Nucleus accumbens (tissue), 56 donors: ENCODE measurements around the gene LRRC71.

Experiments
- DNase-seq, 56 donors: peaks; one replicate each; lab custom pipeline; 2025; lab: John Stamatoyannopoulos, UW

Gene LRRC71

GRCh38 chr1:156889802-156890580, 30.4 kb upstream of the LRRC71 start:
- peak in 52 of 56 donors; percentile 10 to 83 (median 57) for DNase-seq

GRCh38 chr1:156892190-156893047, 28.0 kb upstream of the LRRC71 start:
- DNase-seq: peak in 51 of 56 donors; percentile 4 to 88 (median 46)

GRCh38 chr1:156893048-156893953, 27.1 kb upstream of the LRRC71 start, which contains the start of gene PEAR1:
TSS of gene PEAR1 (plus strand) at chr1:156893718. CDS start at chr1:156903927, 10,209 bp downstream.
- no peak for DNase-seq

GRCh38 chr1:156894001-156894400, 26.4 kb upstream of the LRRC71 start:
- DNase-seq: no peak

DNA sequence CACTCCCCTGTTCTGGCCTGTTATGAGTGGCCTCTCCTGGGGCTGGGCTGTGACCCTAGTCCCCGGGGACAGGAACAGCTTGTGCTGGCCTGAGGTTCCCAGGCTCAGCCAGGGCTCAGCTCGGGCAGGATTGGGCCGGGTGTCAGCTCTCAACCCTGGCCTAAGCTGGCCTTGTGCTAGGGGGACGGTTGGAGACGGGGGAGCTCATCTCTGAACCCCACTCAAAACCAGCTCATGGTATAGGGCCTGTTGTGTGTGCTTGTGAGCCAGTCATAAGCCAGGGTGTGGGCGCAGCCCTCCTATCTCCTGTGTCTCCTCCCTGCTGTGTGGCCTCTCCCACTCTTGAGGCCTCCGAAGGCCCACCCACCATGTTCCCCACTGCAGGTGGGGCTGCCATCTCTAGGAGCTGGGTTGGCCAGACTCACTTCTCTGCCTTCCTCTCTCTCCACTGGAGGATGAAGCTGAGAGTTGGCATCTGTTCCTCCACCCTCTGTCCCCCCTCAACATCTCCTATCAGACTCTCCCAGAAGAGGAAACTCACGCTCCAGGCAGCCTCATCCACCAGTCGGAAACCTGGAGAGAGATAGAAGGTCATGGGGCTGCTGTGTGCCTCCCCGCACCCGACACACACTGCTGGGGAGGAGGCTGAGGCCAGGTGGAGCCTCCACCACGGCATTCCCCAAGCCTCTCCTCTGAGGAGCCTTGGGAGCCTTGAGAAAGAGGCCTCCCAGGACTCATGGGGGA, 25.5 kb upstream of the LRRC71 start:
- DNase-seq: no peak

- no peak for DNase-seq
These were observed 25.0 kb upstream of the LRRC71 start for GRCh38 chr1:156895455-156895812.

DNA sequence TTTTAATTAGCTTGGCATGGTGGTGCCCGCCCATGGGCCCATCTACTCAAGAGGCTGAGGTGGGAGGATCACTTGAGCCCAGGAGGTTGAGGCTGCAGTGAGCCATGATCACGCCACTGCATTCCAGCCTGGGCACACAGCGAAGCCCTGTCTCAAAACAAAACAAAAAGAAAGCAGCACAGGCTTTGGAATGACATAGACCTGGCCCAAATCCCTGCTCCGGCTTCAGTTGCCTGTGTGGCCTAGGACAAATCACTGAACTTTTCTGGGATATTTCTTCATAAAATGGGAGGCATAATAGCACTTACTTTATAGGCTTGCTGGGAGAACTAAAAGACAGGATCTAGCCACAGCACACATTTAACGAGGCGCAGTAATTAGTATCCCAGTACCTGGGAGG, 24.5 kb upstream of the LRRC71 start:
- no peak for DNase-seq

DNA sequence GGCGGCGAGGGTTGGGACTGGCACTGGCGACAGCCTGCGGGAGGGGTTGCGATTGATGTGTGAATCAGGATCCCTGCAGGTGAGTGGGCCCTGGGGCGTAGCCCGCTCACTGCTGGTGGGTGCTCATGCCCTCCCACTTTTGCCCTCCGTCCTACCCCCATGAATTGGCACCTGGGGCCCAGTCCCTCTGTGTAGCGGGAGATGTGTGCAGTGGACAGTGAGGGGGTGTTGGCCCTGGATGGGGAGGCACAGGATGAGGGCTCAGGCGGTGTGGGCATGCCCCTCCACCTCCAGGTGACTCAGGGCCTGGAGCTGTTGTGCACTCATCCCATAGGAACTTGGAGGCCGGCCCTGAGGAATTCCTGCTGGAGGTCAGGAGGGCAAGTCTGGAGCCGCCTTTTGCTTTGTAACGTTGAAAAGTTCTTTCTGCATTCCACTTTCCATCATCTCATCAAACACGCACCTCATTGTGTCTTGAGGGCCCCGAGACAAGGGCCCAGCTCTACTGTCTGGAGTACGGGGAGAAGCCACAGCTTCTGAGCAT, 23.9 kb upstream of the LRRC71 start:
- no peak for DNase-seq

- no peak for DNase-seq
These were observed 23.2 kb upstream of the LRRC71 start for GRCh38 chr1:156897078-156897825.

DNA sequence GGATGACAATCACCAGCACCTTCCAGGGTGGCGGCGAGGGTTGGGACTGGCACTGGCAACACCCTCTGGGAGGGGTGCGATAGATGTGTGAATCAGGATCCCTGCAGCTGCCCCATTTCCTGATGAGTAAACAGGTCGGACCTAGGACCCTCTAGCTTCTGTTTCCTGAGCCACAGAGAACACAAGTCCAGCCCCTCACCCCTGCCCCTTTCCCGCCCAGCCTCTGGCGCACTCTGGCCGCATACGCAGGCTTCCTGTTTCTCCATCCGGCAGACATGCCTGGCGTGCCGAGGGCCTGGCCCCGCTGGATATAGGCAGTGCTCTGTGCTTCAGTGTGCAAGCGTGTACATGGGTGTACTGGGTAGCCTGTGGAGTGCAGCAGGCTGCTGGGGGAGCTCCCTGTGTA, 22.3 kb upstream of the LRRC71 start:
- no peak for DNase-seq

DNA sequence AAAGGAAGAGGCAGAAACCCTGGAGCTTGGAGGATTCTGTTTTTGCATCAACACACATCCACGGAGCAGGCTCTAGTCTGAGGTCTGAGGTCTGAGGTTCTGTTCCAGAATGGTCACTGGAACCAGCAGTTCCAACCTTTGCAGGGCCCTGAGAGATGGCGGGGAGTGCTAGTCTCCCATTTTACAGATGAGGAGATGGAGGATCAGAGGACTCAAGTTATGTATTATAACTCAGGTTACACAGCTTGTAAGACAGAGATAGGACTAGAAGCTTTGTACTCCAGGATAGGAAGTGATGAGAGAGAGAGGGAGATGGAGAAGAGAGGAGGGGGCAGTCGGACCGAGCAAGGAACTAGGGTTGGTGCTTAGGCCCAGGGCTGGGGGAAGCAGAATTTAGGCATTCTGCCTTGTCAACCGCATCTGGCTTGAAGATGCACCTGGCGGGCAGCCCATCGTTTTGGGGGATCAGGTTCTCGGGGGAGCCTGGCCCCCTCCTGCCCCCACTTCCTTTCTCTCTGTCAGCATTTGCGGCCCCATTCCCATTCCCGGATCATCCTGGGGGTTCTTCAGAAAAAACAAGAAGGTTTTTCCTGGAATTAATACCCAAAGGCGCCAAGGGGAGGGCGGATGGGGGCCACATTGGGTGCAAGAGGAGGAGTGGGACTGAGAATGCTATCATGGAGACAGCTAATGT, 21.3 kb upstream of the LRRC71 start:
- DNase-seq: no peak

- DNase-seq: no peak
These were observed 20.3 kb upstream of the LRRC71 start for GRCh38 chr1:156899956-156900718.

- DNase-seq: no peak
These were observed 19.4 kb upstream of the LRRC71 start for GRCh38 chr1:156900896-156901589.

GRCh38 chr1:156901590-156901900, 18.9 kb upstream of the LRRC71 start:
- DNase-seq: no peak

DNA sequence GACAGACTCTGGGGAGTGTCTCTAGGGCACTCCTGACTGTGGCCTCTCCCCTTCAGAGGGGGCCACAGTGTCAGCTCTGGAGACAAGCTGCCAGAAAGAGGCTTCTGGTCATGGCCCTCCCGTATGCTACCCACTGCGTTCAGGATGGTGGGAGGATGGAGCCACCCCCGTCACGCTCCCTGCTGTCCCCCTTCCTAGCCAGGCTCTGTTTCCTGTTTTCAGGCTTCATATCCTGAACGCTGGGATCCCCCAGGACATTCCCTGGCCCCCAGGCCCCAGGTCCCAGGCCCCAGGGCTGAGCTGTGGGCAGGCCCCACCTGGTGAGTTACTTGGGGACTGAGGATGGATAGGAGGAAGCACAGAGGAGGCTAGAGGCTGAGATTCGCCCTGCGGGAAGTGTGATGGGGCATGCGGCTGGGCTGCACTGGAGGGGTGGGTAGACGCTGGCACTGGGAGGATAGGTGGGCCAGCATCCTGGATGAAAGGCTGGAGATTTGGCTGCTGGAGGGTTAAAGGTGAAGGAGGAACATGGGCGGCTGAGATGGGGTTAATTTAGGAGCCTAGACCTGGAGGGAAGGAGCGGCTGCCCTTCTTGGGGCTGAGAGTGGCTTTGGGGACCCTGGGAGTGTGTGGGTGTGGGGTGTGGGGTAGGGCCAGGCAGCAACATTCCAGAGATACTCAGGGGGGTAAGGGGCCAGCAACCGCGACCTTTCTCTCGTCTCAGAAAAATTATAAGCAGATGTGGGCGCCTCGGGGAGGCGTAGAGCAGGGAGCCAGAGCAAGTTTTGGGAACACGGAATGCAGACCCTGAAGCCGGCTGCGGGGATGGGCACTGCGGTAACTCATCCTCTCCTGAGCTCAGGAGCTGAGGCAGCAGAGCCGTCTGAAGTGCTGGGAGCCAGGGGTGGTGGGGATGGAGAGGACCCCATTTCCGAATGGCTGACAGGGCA, 18.2 kb upstream of the LRRC71 start:
- no peak for DNase-seq
